ENCODE data around the gene RAB11FIP5.

The RAB11FIP5 gene

GRCh38 chr2:73080321-73081131, 32.2 kb downstream of the RAB11FIP5 start:
- TF ChIP-seq, protein P1, sequence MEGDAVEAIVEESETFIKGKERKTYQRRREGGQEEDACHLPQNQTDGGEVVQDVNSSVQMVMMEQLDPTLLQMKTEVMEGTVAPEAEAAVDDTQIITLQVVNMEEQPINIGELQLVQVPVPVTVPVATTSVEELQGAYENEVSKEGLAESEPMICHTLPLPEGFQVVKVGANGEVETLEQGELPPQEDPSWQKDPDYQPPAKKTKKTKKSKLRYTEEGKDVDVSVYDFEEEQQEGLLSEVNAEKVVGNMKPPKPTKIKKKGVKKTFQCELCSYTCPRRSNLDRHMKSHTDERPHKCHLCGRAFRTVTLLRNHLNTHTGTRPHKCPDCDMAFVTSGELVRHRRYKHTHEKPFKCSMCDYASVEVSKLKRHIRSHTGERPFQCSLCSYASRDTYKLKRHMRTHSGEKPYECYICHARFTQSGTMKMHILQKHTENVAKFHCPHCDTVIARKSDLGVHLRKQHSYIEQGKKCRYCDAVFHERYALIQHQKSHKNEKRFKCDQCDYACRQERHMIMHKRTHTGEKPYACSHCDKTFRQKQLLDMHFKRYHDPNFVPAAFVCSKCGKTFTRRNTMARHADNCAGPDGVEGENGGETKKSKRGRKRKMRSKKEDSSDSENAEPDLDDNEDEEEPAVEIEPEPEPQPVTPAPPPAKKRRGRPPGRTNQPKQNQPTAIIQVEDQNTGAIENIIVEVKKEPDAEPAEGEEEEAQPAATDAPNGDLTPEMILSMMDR (IDR thresholded peaks at IDR 0.05): no peak
- Histone ChIP-seq H3K4me1 (peaks cover 75% of the 10 kb centered on the region), H2AFZ (no peak overlapping the region), H3K27me3 (ENCODE audit: control insufficient read depth, insufficient read depth, low read length) (no peaks in the 10 kb centered on the region), H3K27ac (no peak overlapping the region), H3K4me2 (ENCODE audit: low read length) (no peak overlapping the region), H3K9ac (no peak overlapping the region), H3K79me2 (peaks cover 74% of the 10 kb centered on the region), H3K4me3 (ENCODE audit: low read depth, low read length) (no peak overlapping the region), H3K36me3 (ENCODE audit: control insufficient read depth, insufficient read depth, low read length) (no peaks in the 10 kb centered on the region), H3K9me3 (ENCODE audit: control insufficient read depth, low read length) (no peaks in the 10 kb centered on the region)

DNA sequence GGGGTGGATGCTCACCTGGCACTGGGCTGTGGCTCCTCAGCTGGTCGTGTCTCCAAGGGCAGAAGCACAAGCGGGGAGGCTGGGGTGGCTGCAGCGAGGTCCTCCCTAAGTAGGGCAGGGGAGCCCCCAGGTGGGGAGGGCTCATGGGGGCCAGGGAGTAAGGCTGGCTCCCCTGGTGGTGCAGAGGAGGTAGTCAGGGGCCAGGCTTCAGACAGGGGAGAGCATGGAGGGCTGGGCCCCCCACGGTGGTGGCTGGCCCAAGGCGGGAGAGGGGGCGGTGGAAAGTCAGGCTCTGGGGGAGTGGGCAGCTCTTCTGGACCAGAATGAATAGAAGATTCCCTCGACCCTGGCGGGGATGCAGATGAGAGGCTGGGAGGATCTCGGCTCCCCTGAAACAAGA, 33.1 kb downstream of the RAB11FIP5 start:
- no peak overlapping the region for H2AFZ ChIP-seq
- H3K9me3 ChIP-seq (ENCODE audit: control insufficient read depth, low read length): no peaks in the 10 kb centered on the region
- no peaks in the 10 kb centered on the region for H3K36me3 ChIP-seq (ENCODE audit: control insufficient read depth, insufficient read depth, low read length)
- no peaks in the 10 kb centered on the region for H3K27me3 ChIP-seq (ENCODE audit: control insufficient read depth, insufficient read depth, low read length)
- no peak overlapping the region for H3K4me2 ChIP-seq (ENCODE audit: low read length)
- TF ChIP-seq, protein P1 (IDR thresholded peaks at IDR 0.05): no peak
- no peak overlapping the region for H3K9ac ChIP-seq
- peaks cover 65% of the 10 kb centered on the region for H3K79me2 ChIP-seq
- H3K4me3 ChIP-seq (ENCODE audit: low read depth, low read length): no peak overlapping the region
- peaks cover 66% of the 10 kb centered on the region for H3K4me1 ChIP-seq
- H3K27ac ChIP-seq: no peak overlapping the region

DNA sequence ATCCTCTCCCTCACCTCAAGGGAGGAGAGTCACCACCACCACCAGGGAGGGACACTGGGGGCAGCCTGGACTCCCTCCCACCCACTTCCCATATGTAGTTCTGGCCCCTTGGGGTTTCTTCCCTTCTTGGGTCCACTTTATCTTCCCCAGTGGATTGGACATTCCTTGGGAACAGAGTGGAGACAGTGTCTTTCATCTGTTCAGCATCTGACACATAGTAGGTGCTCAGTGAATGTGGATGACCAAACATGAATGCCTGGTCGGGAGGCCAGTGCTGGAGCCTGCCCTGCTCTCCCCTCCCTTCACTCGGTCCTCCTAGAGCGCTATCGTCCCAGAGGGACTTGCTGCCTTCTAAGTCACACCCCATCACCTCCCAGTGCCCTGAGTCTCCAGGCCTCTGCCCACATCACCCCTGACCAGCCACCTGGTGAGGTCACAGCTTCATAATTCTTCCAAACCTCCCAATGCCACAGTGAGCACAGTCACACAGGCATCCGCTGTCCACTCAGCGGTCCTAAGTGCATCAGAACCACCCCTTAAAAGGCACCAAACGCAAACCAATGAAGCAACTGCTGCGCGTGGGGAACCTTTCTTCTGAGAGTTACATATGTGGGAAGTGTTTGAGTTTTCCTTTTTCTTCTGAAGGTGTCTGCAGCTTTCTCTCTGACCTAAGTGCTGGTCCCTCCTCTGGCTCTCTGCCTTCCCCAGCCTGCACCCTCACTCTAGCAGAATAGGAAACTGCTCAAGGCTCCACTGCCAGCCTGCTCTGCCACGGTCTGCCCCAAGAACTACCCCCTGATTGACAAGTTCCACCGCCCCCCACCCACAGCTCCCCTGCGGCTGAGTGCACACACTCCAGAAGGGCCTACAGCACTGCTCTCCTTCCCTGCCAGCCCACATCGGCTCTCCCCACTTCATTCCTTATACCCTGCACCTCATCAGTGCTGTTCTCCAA, 34.0 kb downstream of the RAB11FIP5 start:
- H3K36me3 ChIP-seq (ENCODE audit: control insufficient read depth, insufficient read depth, low read length): no peaks in the 10 kb centered on the region
- H3K9ac ChIP-seq: no peak overlapping the region
- H3K9me3 ChIP-seq (ENCODE audit: control insufficient read depth, low read length): no peaks in the 10 kb centered on the region
- no peak overlapping the region for H2AFZ ChIP-seq
- peaks cover 57% of the 10 kb centered on the region for H3K4me1 ChIP-seq
- TF ChIP-seq, protein P1 (IDR thresholded peaks at IDR 0.05): no peak
- peaks cover 56% of the 10 kb centered on the region for H3K79me2 ChIP-seq
- no peaks in the 10 kb centered on the region for H3K27me3 ChIP-seq (ENCODE audit: control insufficient read depth, insufficient read depth, low read length)
- peak overlapping the region; percentile 60 for H3K27ac ChIP-seq
- H3K4me3 ChIP-seq (ENCODE audit: low read depth, low read length): no peak overlapping the region
- no peak overlapping the region for H3K4me2 ChIP-seq (ENCODE audit: low read length)

GRCh38 chr2:73077424-73077795, 35.3 kb downstream of the RAB11FIP5 start:
- Histone ChIP-seq H3K79me2 (peaks cover 43% of the 10 kb centered on the region), H3K9ac (no peak overlapping the region), H3K4me3 (ENCODE audit: low read depth, low read length) (no peak overlapping the region), H3K9me3 (ENCODE audit: control insufficient read depth, low read length) (no peaks in the 10 kb centered on the region), H3K27me3 (ENCODE audit: control insufficient read depth, insufficient read depth, low read length) (no peaks in the 10 kb centered on the region), H3K4me1 (peaks cover 53% of the 10 kb centered on the region), H3K27ac (peak overlapping the region; percentile 60), H2AFZ (no peak overlapping the region), H3K36me3 (ENCODE audit: control insufficient read depth, insufficient read depth, low read length) (no peaks in the 10 kb centered on the region), H3K4me2 (ENCODE audit: low read length) (peak overlapping the region; percentile 47)
- TF ChIP-seq, protein P1 (IDR thresholded peaks at IDR 0.05): no peak
